SK-N-SH treated with all-trans-retinoic acid at 6 μM for 48 hours (cell line): ENCODE results near the gene LRMDA.
"Not testable (repeated sequence)": the region's sequence is repeated elsewhere in the genome, so short reads cannot be mapped to it uniquely, and the experiment has no call there.

Experiments
- ATAC-seq: fragments of 200-7000 bp; cut with Tn5 transposase; 3 replicates; pipeline ENCODE4 v1.9.1; 2020; ENCODE audit warnings: mild to moderate bottlenecking, moderate library complexity
- ARNTL ChIP-seq: fragments of 450-650 bp; formaldehyde crosslinking; IDR thresholded peaks from 2 replicates; pipeline ENCODE4 v1.5.0; 2020; ENCODE audit warnings: low read depth, mild to moderate bottlenecking, moderate library complexity, borderline replicate concordance
- BACH2 ChIP-seq: fragments of 250-450 bp; sonication (Bioruptor Pico); IDR thresholded peaks from 2 replicates; pipeline ENCODE4 v1.9.0; 2021; ENCODE audit warnings: mild to moderate bottlenecking, borderline replicate concordance
- CSDC2 ChIP-seq: fragments of 250-450 bp; sonication (Bioruptor Pico); IDR thresholded peaks from 2 replicates; pipeline ENCODE4 v1.5.0; 2020; ENCODE audit warnings: mild to moderate bottlenecking, moderate library complexity
- ESRRG ChIP-seq: fragments of 250-450 bp; sonication (Bioruptor Pico); IDR thresholded peaks from 2 replicates; pipeline ENCODE4 v1.6.1; 2021; ENCODE audit warnings: mild to moderate bottlenecking
- GLIS3 ChIP-seq: fragments of 250-450 bp; sonication (Bioruptor Pico); IDR thresholded peaks from 2 replicates; pipeline ENCODE4 v1.5.0; 2020; ENCODE audit warnings: mild to moderate bottlenecking, moderate library complexity
- ISL1 ChIP-seq: fragments of 250-450 bp; sonication (Bioruptor Pico); IDR thresholded peaks from 2 replicates; pipeline ENCODE4 v2.1.2; 2022; ENCODE audit warnings: mild to moderate bottlenecking, moderate library complexity
- OSR1 ChIP-seq: fragments of 250-450 bp; sonication (Bioruptor Pico); IDR thresholded peaks from 2 replicates; pipeline ENCODE4 v1.8.0; 2022; ENCODE audit warnings: moderate library complexity, mild to moderate bottlenecking, inconsistent platforms
- PPARA ChIP-seq: fragments of 250-450 bp; sonication (Bioruptor Pico); IDR thresholded peaks from 2 replicates; pipeline ENCODE4 v1.5.0; 2020; ENCODE audit warnings: mild to moderate bottlenecking, borderline replicate concordance
- RARB ChIP-seq: fragments of 250-450 bp; sonication (Bioruptor Pico); IDR thresholded peaks from 2 replicates; pipeline ENCODE4 v1.8.0; 2021; ENCODE audit warnings: mild to moderate bottlenecking, moderate library complexity
- SNAI2 ChIP-seq: fragments of 250-450 bp; sonication (Bioruptor Pico); IDR thresholded peaks from 2 replicates; pipeline ENCODE4 v1.5.0; 2020; ENCODE audit warnings: mild to moderate bottlenecking, moderate library complexity
- TCF4 ChIP-seq: fragments of 250-450 bp; sonication (Bioruptor Pico); IDR thresholded peaks from 2 replicates; pipeline ENCODE4 v1.8.0; 2021; ENCODE audit warnings: mild to moderate bottlenecking, moderate library complexity, borderline replicate concordance
- TOX ChIP-seq: fragments of 250-450 bp; sonication (Bioruptor Pico); IDR thresholded peaks from 2 replicates; pipeline ENCODE4 v1.8.0; 2021; ENCODE audit warnings: mild to moderate bottlenecking, moderate library complexity, borderline replicate concordance
- ZC3H10 ChIP-seq: fragments of 250-450 bp; sonication (Bioruptor Pico); IDR thresholded peaks from 2 replicates; pipeline ENCODE4 v1.5.1; 2021; ENCODE audit warnings: mild to moderate bottlenecking, moderate library complexity
- ZFP30 ChIP-seq: fragments of 450-650 bp; formaldehyde crosslinking; IDR thresholded peaks from 2 replicates; pipeline ENCODE4 v1.5.0; 2022; ENCODE audit warnings: mild to moderate bottlenecking, moderate library complexity
- ZNF565 ChIP-seq: fragments of 450-650 bp; formaldehyde crosslinking; conservative IDR thresholded peaks from 2 replicates; pipeline ENCODE4 v1.5.0; 2020; ENCODE audit warnings: low read depth, mild to moderate bottlenecking, moderate library complexity
- ZNF70 ChIP-seq: fragments of 450-650 bp; formaldehyde crosslinking; IDR thresholded peaks from 2 replicates; pipeline ENCODE4 v1.5.0; 2020; ENCODE audit warnings: mild to moderate bottlenecking, moderate library complexity
- ZNF8 ChIP-seq: fragments of 450-650 bp; formaldehyde crosslinking; IDR thresholded peaks from 2 replicates; pipeline ENCODE4 v1.5.0; 2020; ENCODE audit warnings: mild to moderate bottlenecking, moderate library complexity
- TF ChIP-seq, protein P1 (sequence below): fragments of 250-450 bp; sonication (Bioruptor Pico); IDR thresholded peaks from 2 replicates; pipeline ENCODE4 v1.5.1; 2020; ENCODE audit warnings: low read depth, mild to moderate bottlenecking, moderate library complexity
- TF ChIP-seq, protein P2 (sequence below): fragments of 250-450 bp; sonication (Bioruptor Pico); IDR thresholded peaks from 2 replicates; pipeline ENCODE4 v1.8.0; 2020; ENCODE audit warnings: mild to moderate bottlenecking, moderate library complexity, borderline replicate concordance
- TF ChIP-seq, protein P3 (sequence below): fragments of 250-450 bp; sonication (Bioruptor Pico); IDR thresholded peaks from 2 replicates; pipeline ENCODE4 v1.5.1; 2021; ENCODE audit warnings: mild to moderate bottlenecking, moderate library complexity
- TF ChIP-seq, protein P4 (sequence below): fragments of 250-450 bp; sonication (Bioruptor Pico); IDR thresholded peaks from 2 replicates; pipeline ENCODE4 v1.8.0; 2021; ENCODE audit warnings: low read depth, mild to moderate bottlenecking, moderate library complexity, borderline replicate concordance

LRMDA gene

DNA sequence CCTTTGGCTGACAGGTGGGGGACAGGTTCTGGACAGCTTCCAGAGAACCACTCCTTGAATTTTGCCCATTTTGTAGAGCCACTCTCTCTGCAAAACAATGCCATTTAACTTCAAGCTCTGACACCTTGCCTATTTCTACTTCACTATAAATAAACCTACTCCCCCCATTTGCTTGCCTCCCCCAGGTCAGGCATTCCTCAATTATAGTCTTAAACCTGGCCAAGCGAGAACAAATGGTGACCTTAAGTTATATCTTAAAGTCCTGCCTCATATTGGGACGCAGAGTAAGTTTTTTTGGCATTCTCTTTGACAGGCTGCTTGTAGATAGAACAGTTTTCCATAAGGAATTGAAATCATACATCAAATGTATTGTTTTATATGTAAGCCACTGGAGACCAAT is 706.9 kb downstream of the LRMDA start:
- no peak for TF ChIP-seq ISL1 (CRISPR knock-in tag)
- no peak for ATAC-seq

DNA sequence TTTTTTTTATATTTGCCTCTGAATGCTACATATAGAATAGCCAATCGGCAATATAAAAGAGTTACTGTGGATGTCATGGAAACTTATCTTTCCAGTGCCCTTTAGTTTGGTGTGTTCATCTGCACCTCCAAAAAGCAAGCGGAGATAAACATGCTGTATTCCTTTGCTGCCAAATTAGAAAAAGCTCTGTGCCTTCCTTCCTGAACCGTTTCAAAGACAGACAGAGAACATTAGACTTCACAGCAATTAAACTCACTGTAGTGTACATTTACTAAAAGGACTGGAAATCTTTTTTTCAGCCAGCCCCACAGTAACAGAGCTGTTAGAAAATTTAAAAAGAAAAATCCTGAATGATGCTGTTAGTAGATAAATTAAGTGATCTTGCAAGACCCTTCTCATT is 707.5 kb downstream of the LRMDA start:
- TF ChIP-seq GLIS3 (CRISPR knock-in tag) (no peak), BACH2 (CRISPR knock-in tag) (no peak), ZNF8 (CRISPR knock-in tag) (no peak), RARB (CRISPR knock-in tag) (no peak), PPARA (CRISPR knock-in tag) (no peak), ZNF70 (no peak), ESRRG (CRISPR knock-in tag) (no peak), ISL1 (CRISPR knock-in tag) (no peak)
- ATAC-seq, result no peak

DNA sequence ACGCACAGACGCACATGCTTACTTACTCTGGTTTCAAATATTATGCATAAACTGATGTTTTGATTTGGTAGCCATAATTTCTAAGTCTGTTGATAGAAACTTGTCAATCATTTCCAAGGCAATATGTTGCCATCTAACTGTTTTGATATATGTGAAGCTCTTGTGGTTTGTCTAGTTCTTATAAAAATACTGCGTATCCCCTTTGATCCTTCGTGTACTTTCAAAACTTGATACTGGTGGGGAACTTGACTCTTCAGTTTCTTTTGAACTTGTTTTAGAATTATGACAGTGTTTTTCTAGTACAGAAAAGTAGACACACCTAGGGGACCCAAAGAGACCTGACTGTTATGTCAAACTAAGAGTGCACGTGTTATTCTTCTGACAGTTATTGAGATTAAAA is 708.0 kb downstream of the LRMDA start:
- no peak for ATAC-seq
- TF ChIP-seq, protein P1, sequence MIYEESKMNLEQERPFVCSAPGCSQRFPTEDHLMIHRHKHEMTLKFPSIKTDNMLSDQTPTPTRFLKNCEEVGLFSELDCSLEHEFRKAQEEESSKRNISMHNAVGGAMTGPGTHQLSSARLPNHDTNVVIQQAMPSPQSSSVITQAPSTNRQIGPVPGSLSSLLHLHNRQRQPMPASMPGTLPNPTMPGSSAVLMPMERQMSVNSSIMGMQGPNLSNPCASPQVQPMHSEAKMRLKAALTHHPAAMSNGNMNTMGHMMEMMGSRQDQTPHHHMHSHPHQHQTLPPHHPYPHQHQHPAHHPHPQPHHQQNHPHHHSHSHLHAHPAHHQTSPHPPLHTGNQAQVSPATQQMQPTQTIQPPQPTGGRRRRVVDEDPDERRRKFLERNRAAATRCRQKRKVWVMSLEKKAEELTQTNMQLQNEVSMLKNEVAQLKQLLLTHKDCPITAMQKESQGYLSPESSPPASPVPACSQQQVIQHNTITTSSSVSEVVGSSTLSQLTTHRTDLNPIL (CRISPR knock-in tag), result no peak
- TF ChIP-seq ZC3H10 (CRISPR knock-in tag) (no peak), CSDC2 (CRISPR knock-in tag) (no peak), RARB (CRISPR knock-in tag) (no peak), ARNTL (CRISPR knock-in tag) (no peak), ZNF8 (CRISPR knock-in tag) (no peak), OSR1 (CRISPR knock-in tag) (no peak), SNAI2 (no peak), ZFP30 (CRISPR knock-in tag) (no peak), GLIS3 (CRISPR knock-in tag) (no peak), PPARA (CRISPR knock-in tag) (no peak), TCF4 (no peak), ISL1 (CRISPR knock-in tag) (no peak), ZNF565 (CRISPR knock-in tag) (no peak), BACH2 (CRISPR knock-in tag) (no peak)
- TF ChIP-seq, protein P2, sequence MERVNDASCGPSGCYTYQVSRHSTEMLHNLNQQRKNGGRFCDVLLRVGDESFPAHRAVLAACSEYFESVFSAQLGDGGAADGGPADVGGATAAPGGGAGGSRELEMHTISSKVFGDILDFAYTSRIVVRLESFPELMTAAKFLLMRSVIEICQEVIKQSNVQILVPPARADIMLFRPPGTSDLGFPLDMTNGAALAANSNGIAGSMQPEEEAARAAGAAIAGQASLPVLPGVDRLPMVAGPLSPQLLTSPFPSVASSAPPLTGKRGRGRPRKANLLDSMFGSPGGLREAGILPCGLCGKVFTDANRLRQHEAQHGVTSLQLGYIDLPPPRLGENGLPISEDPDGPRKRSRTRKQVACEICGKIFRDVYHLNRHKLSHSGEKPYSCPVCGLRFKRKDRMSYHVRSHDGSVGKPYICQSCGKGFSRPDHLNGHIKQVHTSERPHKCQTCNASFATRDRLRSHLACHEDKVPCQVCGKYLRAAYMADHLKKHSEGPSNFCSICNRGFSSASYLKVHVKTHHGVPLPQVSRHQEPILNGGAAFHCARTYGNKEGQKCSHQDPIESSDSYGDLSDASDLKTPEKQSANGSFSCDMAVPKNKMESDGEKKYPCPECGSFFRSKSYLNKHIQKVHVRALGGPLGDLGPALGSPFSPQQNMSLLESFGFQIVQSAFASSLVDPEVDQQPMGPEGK (CRISPR knock-in tag), result no peak
- TF ChIP-seq, protein P3, sequence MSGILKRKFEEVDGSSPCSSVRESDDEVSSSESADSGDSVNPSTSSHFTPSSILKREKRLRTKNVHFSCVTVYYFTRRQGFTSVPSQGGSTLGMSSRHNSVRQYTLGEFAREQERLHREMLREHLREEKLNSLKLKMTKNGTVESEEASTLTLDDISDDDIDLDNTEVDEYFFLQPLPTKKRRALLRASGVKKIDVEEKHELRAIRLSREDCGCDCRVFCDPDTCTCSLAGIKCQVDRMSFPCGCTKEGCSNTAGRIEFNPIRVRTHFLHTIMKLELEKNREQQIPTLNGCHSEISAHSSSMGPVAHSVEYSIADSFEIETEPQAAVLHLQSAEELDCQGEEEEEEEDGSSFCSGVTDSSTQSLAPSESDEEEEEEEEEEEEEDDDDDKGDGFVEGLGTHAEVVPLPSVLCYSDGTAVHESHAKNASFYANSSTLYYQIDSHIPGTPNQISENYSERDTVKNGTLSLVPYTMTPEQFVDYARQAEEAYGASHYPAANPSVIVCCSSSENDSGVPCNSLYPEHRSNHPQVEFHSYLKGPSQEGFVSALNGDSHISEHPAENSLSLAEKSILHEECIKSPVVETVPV, result no peak

DNA sequence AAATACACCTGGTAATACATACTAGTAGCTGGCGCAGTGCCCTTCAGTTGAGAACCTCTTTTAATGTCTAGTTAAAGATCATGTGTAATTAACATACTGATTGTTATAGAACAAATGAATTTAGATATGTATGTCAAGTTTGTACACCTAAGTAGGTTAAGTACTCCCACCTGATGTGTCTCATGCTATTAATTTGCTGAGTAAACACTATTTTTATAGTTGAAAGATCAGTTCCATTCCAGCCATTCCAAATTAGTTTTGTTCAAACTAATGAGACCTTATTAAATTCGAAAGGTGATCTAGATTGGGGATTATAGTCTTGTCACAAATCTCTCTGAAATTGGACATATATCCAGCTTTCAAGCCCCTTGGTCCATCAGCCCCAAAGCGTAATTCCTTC is 710.0 kb downstream of the LRMDA start:
- TF ChIP-seq, protein P1 (CRISPR knock-in tag), result no peak
- TF ChIP-seq, protein P4, sequence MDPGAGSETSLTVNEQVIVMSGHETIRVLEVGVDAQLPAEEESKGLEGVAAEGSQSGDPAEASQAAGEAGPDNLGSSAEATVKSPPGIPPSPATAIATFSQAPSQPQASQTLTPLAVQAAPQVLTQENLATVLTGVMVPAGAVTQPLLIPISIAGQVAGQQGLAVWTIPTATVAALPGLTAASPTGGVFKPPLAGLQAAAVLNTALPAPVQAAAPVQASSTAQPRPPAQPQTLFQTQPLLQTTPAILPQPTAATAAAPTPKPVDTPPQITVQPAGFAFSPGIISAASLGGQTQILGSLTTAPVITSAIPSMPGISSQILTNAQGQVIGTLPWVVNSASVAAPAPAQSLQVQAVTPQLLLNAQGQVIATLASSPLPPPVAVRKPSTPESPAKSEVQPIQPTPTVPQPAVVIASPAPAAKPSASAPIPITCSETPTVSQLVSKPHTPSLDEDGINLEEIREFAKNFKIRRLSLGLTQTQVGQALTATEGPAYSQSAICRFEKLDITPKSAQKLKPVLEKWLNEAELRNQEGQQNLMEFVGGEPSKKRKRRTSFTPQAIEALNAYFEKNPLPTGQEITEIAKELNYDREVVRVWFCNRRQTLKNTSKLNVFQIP (CRISPR knock-in tag), result no peak
- TF ChIP-seq CSDC2 (CRISPR knock-in tag) (no peak), GLIS3 (CRISPR knock-in tag) (no peak), SNAI2 (no peak), ZNF565 (CRISPR knock-in tag) (no peak), TOX (CRISPR knock-in tag) (no peak), ZC3H10 (CRISPR knock-in tag) (no peak)
- TF ChIP-seq, protein P2 (CRISPR knock-in tag), result no peak
- TF ChIP-seq, all 23 proteins: peak for 0
- ATAC-seq, result no peak

DNA sequence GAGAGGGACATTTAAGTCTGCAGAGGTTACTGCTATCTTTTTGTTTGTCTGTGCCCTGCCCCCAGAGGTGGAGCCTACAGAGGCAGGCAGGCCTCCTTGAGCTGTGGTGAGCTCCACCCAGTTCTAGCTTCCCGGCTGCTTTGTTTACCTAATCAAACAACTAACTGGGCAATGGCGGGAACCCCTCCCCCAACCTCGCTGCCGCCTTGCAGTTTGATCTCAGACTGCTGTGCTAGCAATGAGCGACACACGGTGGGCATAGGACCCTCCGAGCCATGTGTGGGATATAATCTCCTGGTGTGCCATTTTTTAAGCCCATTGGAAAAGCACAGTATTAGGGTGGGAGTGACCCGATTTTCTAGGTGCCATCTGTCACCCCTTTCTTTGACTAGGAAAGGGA is 716.8 kb downstream of the LRMDA start:
- not testable (repeated sequence) for ATAC-seq
